ENCODE measurements around the gene TK1. TPM values are rescaled to one million over a fixed set of nuclear protein-coding genes. Genes with fewer than 3 reads are reported as not detected.

Gene TK1
- total RNA-seq, 1 experiment from 2014 or later: 130 TPM

GRCh38 chr17:78133971-78134898 is 52.6 kb downstream of the TK1 start:
- peak; percentile 67 for DNase-seq (ENCODE audit: low read depth)

- no peak for DNase-seq (ENCODE audit: low read depth)
Measured at GRCh38 chr17:78133179-78133951, 53.5 kb downstream of the TK1 start.

GRCh38 chr17:78132767-78133178 is 54.1 kb downstream of the TK1 start:
- no peak for DNase-seq (ENCODE audit: low read depth)

GRCh38 chr17:78132084-78132676 is 54.7 kb downstream of the TK1 start:
- no peak for DNase-seq (ENCODE audit: low read depth)

GRCh38 chr17:78131172-78132083 is 55.4 kb downstream of the TK1 start:
- DNase-seq (ENCODE audit: low read depth): no peak

- DNase-seq (ENCODE audit: low read depth): no peak
Measured at GRCh38 chr17:78130437-78131101, 56.3 kb downstream of the TK1 start, which contains the start of gene TMC8. TMC8 (plus strand) TSS chr17:78130771; CDS start chr17:78131589, 818 bp downstream.

GRCh38 chr17:78130090-78130436 is 56.8 kb downstream of the TK1 start:
- no peak for DNase-seq (ENCODE audit: low read depth)

- DNase-seq (ENCODE audit: low read depth): no peak
Measured at GRCh38 chr17:78129351-78130089, 57.3 kb downstream of the TK1 start.

GRCh38 chr17:78128551-78129350 is 58.1 kb downstream of the TK1 start, which contains the start of gene TMC6:
TMC6 (minus strand) TSS chr17:78128755; CDS start chr17:78126832, 1,923 bp downstream.
- DNase-seq (ENCODE audit: low read depth): peak; percentile 49

- DNase-seq (ENCODE audit: low read depth): no peak
Measured at GRCh38 chr17:78127888-78128550, 58.8 kb downstream of the TK1 start.

- no peak for DNase-seq (ENCODE audit: low read depth)
Measured at GRCh38 chr17:78127239-78127887, 59.5 kb downstream of the TK1 start.

GRCh38 chr17:78126895-78127238 is 60.0 kb downstream of the TK1 start:
- no peak for DNase-seq (ENCODE audit: low read depth)

GRCh38 chr17:78125976-78126894 is 60.6 kb downstream of the TK1 start:
- no peak for DNase-seq (ENCODE audit: low read depth)

- DNase-seq (ENCODE audit: low read depth): no peak
Measured at GRCh38 chr17:78125138-78125913, 61.5 kb downstream of the TK1 start.

GRCh38 chr17:78124836-78125137 is 62.1 kb downstream of the TK1 start:
- DNase-seq (ENCODE audit: low read depth): no peak

Measured in Daoy (cell line).